A549 (cell line): ENCODE results near the gene GPR15. TPM values are rescaled to one million over a fixed set of nuclear protein-coding genes. Genes with fewer than 3 reads are reported as not detected.
"Not testable (repeated sequence)": the region's sequence is repeated elsewhere in the genome, so short reads cannot be mapped to it uniquely, and the experiment has no call there.

Source experiments
- ATAC-seq, 2 experiments: fragments of 200-7000 bp in 1 of 2; fragments of >200 bp in 1 of 2; cut with Nextera tagmentation in 1 of 2; cut with Tn5 transposase in 1 of 2; 3 replicates each; pipeline versions ENCODE4 v1.8.0 to v1.9.1; 2018 to 2020; ENCODE audit warnings: mild to moderate bottlenecking in 1 of 2, moderate library complexity in 1 of 2
- CTCF ChIA-PET: fragments of 300-600 bp; sonication (Branson Sonifier 250); formaldehyde crosslinking; extraction: SDS; loops from one replicate; lab custom pipeline; 2021; ENCODE audit warnings: antibody characterized with exemption, inconsistent platforms; lab: Yijun Ruan, JAX
- POLR2A ChIA-PET: fragments of 350-600 bp; formaldehyde crosslinking; extraction: SDS; loops from one replicate; lab custom pipeline; 2021; ENCODE audit warnings: antibody characterized with exemption, inconsistent platforms; lab: Yijun Ruan, JAX
- DNase-seq, 2 experiments: peaks; one replicate each; pipeline versions ENCODE4 v3.0.0 to v3.0.0-alpha.2; 2011 to 2016; ENCODE audit warnings: low read depth in 1 of 2, low spot score in 1 of 2
- FAIRE-seq: peaks from 2 replicates; lab custom pipeline; 2011; peaks lifted over from hg19 to GRCh38; lab: Jason Lieb, UNC
- H3K27ac ChIP-seq, 2 experiments: fragments of >200 bp; sonication (Bioruptor Twin); formaldehyde crosslinking; 3 replicates each; pipeline ENCODE4 v1.5.1; 2016 to 2017
- H3K4me1 ChIP-seq: fragments of >200 bp; sonication (Bioruptor Twin); formaldehyde crosslinking; 3 replicates; pipeline ENCODE4 v1.6.1; 2016
- H3K4me2 ChIP-seq: fragments of >200 bp; sonication (Bioruptor Twin); formaldehyde crosslinking; 3 replicates; pipeline ENCODE4 v1.6.1; 2016
- H3K4me3 ChIP-seq: fragments of >200 bp; sonication (Bioruptor Twin); formaldehyde crosslinking; 3 replicates; pipeline ENCODE4 v1.5.1; 2016
- H3K9me3 ChIP-seq: fragments of >200 bp; sonication (Bioruptor Twin); formaldehyde crosslinking; 3 replicates; pipeline ENCODE4 v1.6.1; 2016
- BCL3 ChIP-seq: fragments of >200 bp; sonication (Bioruptor Twin); formaldehyde crosslinking; IDR thresholded peaks from 3 replicates; pipeline ENCODE4 v1.6.1; 2016
- BHLHE40 ChIP-seq: IDR thresholded peaks from 2 replicates; pipeline ENCODE4 v1.6.1; 2012; ENCODE audit warnings: low read depth, low read length, inconsistent platforms
- CBX2 ChIP-seq: fragments of 200-600 bp; sonication (generic); IDR thresholded peaks from 2 replicates; pipeline ENCODE4 v1.6.1; 2016; ENCODE audit warnings: low read depth, mild to moderate bottlenecking, borderline replicate concordance
- FOSB ChIP-seq: fragments of 250-450 bp; sonication (Bioruptor Pico); IDR thresholded peaks from 2 replicates; pipeline ENCODE4 v1.5.0; 2020; ENCODE audit warnings: mild to moderate bottlenecking, moderate library complexity
- GATA3 ChIP-seq: IDR thresholded peaks from 2 replicates; pipeline ENCODE4 v1.6.1; 2012; ENCODE audit warnings: borderline replicate concordance
- HES2 ChIP-seq: fragments of >200 bp; sonication (Bioruptor Twin); formaldehyde crosslinking; IDR thresholded peaks from 2 replicates; pipeline ENCODE4 v1.6.1; 2016
- JUN ChIP-seq, 2 experiments: fragments of >200 bp; sonication (Bioruptor Twin); formaldehyde crosslinking; IDR thresholded peaks; 2 replicates in 1 of 2; 3 replicates in 1 of 2; pipeline ENCODE4 v1.6.1; 2016 to 2017
- JUNB ChIP-seq: fragments of >200 bp; sonication (Bioruptor Twin); formaldehyde crosslinking; IDR thresholded peaks from 2 replicates; pipeline ENCODE4 v1.6.1; 2016
- KDM5A ChIP-seq: fragments of 200-600 bp; sonication (generic); IDR thresholded peaks from 2 replicates; pipeline ENCODE4 v1.6.1; 2016; ENCODE audit warnings: antibody characterized with exemption, mild to moderate bottlenecking
- MAZ ChIP-seq: fragments of 150-350 bp; IDR thresholded peaks from 2 replicates; pipeline ENCODE4 v1.6.1; 2014; ENCODE audit warnings: antibody characterized with exemption, low read depth, low read length, borderline replicate concordance
- MYC ChIP-seq: IDR thresholded peaks from 2 replicates; pipeline ENCODE4 v1.6.1; 2012; ENCODE audit warnings: mild to moderate bottlenecking, inconsistent platforms, low read length, improper control_type of control experiment, borderline replicate concordance
- NFE2L2 ChIP-seq: fragments of 150-350 bp; conservative IDR thresholded peaks from 2 replicates; pipeline ENCODE4 v1.6.1; 2014; ENCODE audit warnings: low read length
- PHF8 ChIP-seq: fragments of 200-600 bp; sonication (generic); IDR thresholded peaks from 2 replicates; pipeline ENCODE4 v1.6.1; 2016; ENCODE audit warnings: low read depth, mild to moderate bottlenecking, antibody characterized with exemption, moderate library complexity, borderline replicate concordance
- POLR2AphosphoS2 ChIP-seq: conservative IDR thresholded peaks from 2 replicates; pipeline ENCODE4 v1.6.1; 2012; ENCODE audit warnings: low read length, improper control_type of control experiment, inconsistent platforms
- RCOR1 ChIP-seq: fragments of 150-350 bp; IDR thresholded peaks from 2 replicates; pipeline ENCODE4 v1.6.1; 2014; ENCODE audit warnings: antibody characterized with exemption, low read length, low read depth
- REST ChIP-seq: fragments of 200-600 bp; sonication (generic); IDR thresholded peaks from 2 replicates; pipeline ENCODE4 v1.6.1; 2016; ENCODE audit warnings: antibody characterized with exemption, mild to moderate bottlenecking, moderate library complexity
- RFX5 ChIP-seq: fragments of 450-650 bp; IDR thresholded peaks from 2 replicates; pipeline ENCODE4 v1.7.1; 2014; ENCODE audit warnings: antibody characterized with exemption, mild to moderate bottlenecking, moderate library complexity
- RNF2 ChIP-seq: fragments of 200-600 bp; sonication (generic); IDR thresholded peaks from 2 replicates; pipeline ENCODE4 v1.6.1; 2016; ENCODE audit warnings: low read depth, mild to moderate bottlenecking, antibody characterized with exemption, moderate library complexity, borderline replicate concordance
- SMC3 ChIP-seq: fragments of >200 bp; sonication (Bioruptor Twin); formaldehyde crosslinking; IDR thresholded peaks from 3 replicates; pipeline ENCODE4 v1.6.1; 2018; ENCODE audit warnings: inconsistent platforms
- SREBF2 ChIP-seq: fragments of 450-650 bp; IDR thresholded peaks from 2 replicates; pipeline ENCODE4 v1.6.1; 2014; ENCODE audit warnings: mild to moderate bottlenecking, moderate library complexity
- USF2 ChIP-seq: fragments of 450-650 bp; IDR thresholded peaks from 2 replicates; pipeline ENCODE4 v1.6.1; 2014; ENCODE audit warnings: antibody characterized with exemption
- ZC3H11A ChIP-seq: fragments of 450-650 bp; IDR thresholded peaks from 2 replicates; pipeline ENCODE4 v1.6.1; 2014; ENCODE audit warnings: antibody characterized with exemption, mild to moderate bottlenecking
- ZSCAN20 ChIP-seq: fragments of 250-450 bp; sonication (Bioruptor Pico); IDR thresholded peaks from 2 replicates; pipeline ENCODE4 v1.8.0; 2022; ENCODE audit warnings: mild to moderate bottlenecking, moderate library complexity
- WGBS: methylation state at CpG from one replicate; pipeline ENCODE4 v1.1.6; 2017; ENCODE audit errors: missing lambda C conversion rate; 5-methylcytosine and 5-hydroxymethylcytosine counted together
- polyA plus RNA-seq, 4 experiments: library from polyadenylated mRNA; depleted of rRNA in 3 of 4; stranded (reverse); fragments of >200 nt; fragmentation: RNase III in 1 of 4; extraction: RNeasy Plus Mini Kit Qiagen cat#74134 plus additional on column Dnase treatment in 1 of 4; gene quantifications; 2 replicates in 3 of 4; 3 replicates in 1 of 4; pipeline ENCODE4 v1.2.3, GENCODE V29; 2011 to 2017

Gene GPR15
- polyA plus RNA-seq, 2 of the 4 experiments (the other 2 are of a cell fraction) = not detected

- TF ChIP-seq REST = no peak
- no peak for TF ChIP-seq SREBF2
- no peak for TF ChIP-seq MAZ
- TF ChIP-seq SMC3 = no peak
- TF ChIP-seq BHLHE40 = no peak
- TF ChIP-seq ZC3H11A = no peak
- TF ChIP-seq RCOR1 = no peak
- TF ChIP-seq JUN (IDR thresholded peaks at IDR 0.05) = no peak
Measured at GRCh38 chr3:98556164-98557130, 24.7 kb downstream of the GPR15 start (continued).

- FAIRE-seq (no peak), DNase-seq (no peak), ATAC-seq (no peak)
- ChIA-PET CTCF (interaction anchor here (0.8 kb wide), 1 partner anchor 16 kb away, joined by 3 read pairs; no protein-coding TSS in a partner anchor), POLR2A (no interaction called here)
- H3K4me3 ChIP-seq = no peak overlapping the region
- H3K9me3 ChIP-seq = no peaks in the 10 kb centered on the region
- H3K4me1 ChIP-seq = no peaks in the 10 kb centered on the region
- H3K4me2 ChIP-seq = no peak overlapping the region
- WGBS = 26% methylated on average over 4 of the region's 4 CpGs
- H3K27ac ChIP-seq = no peak overlapping the region
- no peak for TF ChIP-seq ZSCAN20 (CRISPR knock-in tag)
- TF ChIP-seq PHF8 = no peak
- no peak for TF ChIP-seq KDM5A
Measured at GRCh38 chr3:98557324-98558010, 25.7 kb downstream of the GPR15 start.

- H3K4me2 ChIP-seq = no peak overlapping the region
- H3K27ac ChIP-seq = no peak overlapping the region
- DNase-seq (no peak), ATAC-seq (no peak), FAIRE-seq (no peak)
- 3% methylated on average over 6 of the region's 6 CpGs for WGBS
- ChIA-PET CTCF (interaction anchor here (0.8 kb wide), 1 partner anchor 16 kb away, joined by 3 read pairs; no protein-coding TSS in a partner anchor), POLR2A (interaction anchor here (0.7 kb wide), 1 partner anchor 36 kb away, joined by 4 read pairs; the partner anchor contains the start of gene CLDND1)
- no peaks in the 10 kb centered on the region for H3K9me3 ChIP-seq
- H3K4me3 ChIP-seq = no peak overlapping the region
- no peaks in the 10 kb centered on the region for H3K4me1 ChIP-seq
- TF ChIP-seq NFE2L2 (no peak), MYC (no peak), ZSCAN20 (CRISPR knock-in tag) (no peak), FOSB (CRISPR knock-in tag) (no peak), POLR2AphosphoS2 (no peak), JUNB (no peak), RFX5 (no peak), HES2 (no peak), ZC3H11A (no peak), CBX2 (no peak), GATA3 (no peak), RNF2 (no peak), USF2 (no peak), BCL3 (no peak)
Measured at GRCh38 chr3:98558100-98558827, 26.5 kb downstream of the GPR15 start.

- H3K4me2 ChIP-seq, H3K4me3 ChIP-seq, H3K4me1 ChIP-seq, ATAC-seq, H3K27ac ChIP-seq, POLR2A ChIA-PET, DNase-seq, H3K9me3 ChIP-seq, CTCF ChIA-PET, FAIRE-seq: not testable (repeated sequence)
- 48% methylated on average over 2 of the region's 2 CpGs for WGBS
Measured at GRCh38 chr3:98559769-98560168, 28.0 kb downstream of the GPR15 start.
